ENCODE data around the gene LRRC34. TPM values are rescaled to one million over a fixed set of nuclear protein-coding genes. Genes with fewer than 3 reads are reported as not detected.

The LRRC34 gene
- total and polyA plus RNA-seq, 9 of the 15 experiments (the other 6 are each of a cell fraction or from before 2014, with no cell fraction given), result 0.17 to 0.30 TPM; not detected in 7

DNA sequence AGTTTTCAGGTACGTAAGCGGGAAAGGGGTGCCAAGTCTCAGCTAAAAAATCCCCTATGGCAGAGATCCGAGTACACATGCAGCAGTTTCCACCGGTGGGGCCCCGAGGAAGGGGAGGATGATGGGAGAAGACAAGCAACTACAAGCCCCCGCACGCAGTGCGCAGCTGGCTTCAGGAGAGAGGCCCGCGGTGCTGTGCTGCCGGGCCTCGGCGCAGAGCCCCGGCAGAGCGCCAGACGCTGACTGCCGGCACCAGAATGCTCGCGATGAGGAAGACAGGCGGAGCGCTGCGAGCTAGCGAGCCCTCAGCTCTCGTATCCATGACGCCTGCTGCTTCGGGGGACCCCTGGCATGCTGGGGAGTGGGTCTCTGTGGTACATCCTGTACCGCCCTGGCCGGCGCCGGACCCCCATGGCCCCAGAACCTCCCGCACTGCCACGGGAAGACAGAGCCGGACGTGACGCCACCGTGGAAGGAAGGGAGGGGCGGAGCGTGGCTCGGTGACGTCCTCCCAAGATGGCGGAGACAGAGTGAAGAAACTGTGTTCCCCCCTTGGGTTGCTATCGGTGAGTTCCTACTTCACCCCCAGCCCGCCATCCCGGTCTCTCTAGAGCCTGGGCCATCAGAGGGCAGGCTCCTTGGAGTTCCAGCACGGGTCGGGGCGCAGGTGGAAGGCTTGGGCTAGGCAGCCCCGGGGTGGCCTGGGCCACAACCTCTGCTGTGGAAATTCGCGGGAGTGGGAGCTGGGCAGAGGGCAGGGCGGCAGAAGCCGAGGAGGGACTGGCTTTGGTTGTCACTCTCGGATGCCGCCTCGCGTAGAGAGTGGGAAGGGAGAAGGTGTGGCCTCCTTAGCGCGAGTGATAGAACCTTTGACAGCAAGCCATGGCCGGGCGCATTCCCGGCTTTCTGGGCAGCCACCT is 39.5 kb downstream of the LRRC34 start, which contains the start of gene MYNN (continued):
- TF ChIP-seq SP1 (CRISPR knock-in tag; IDR thresholded peaks at IDR 0.05) (peak; percentile 84), PHB (CRISPR knock-in tag; IDR thresholded peaks at IDR 0.05) (no peak), PRMT5 (CRISPR knock-in tag; IDR thresholded peaks at IDR 0.05) (no peak), ZBTB49 (CRISPR knock-in tag; IDR thresholded peaks at IDR 0.05; ENCODE audit: borderline replicate concordance) (no peak), ZNF133 (CRISPR knock-in tag; IDR thresholded peaks at IDR 0.05) (no peak), NONO (IDR thresholded peaks at IDR 0.05; ENCODE audit: low read depth in 2 of 2, low read length in 1 of 2) (peak in 1 of 2 experiments; percentile 58; a peak in 1 of 4 replicates), FOXP1 (CRISPR knock-in tag; IDR thresholded peaks at IDR 0.05) (no peak; the same call in 1 of the 2 replicates), THAP12 (CRISPR knock-in tag; IDR thresholded peaks at IDR 0.05) (peak; percentile 65; the same call in 1 of the 2 replicates), MCM5 (IDR thresholded peaks at IDR 0.05; ENCODE audit: low read depth) (no peak), KLF16 (IDR thresholded peaks at IDR 0.05) (no peak), ZBTB1 (CRISPR knock-in tag; IDR thresholded peaks at IDR 0.05; ENCODE audit: borderline replicate concordance, low read depth) (no peak; the same call in none of the 2 replicates), ATF6 (CRISPR knock-in tag; IDR thresholded peaks at IDR 0.05) (peak; percentile 41; the same call in 1 of the 2 replicates), ZNF551 (CRISPR knock-in tag; IDR thresholded peaks at IDR 0.05) (no peak), CCNT2 (IDR thresholded peaks at IDR 0.05; ENCODE audit: borderline replicate concordance, extremely low read depth, insufficient read length, low read depth, low read length) (peak; percentile 63)
- TF ChIP-seq, protein P1, sequence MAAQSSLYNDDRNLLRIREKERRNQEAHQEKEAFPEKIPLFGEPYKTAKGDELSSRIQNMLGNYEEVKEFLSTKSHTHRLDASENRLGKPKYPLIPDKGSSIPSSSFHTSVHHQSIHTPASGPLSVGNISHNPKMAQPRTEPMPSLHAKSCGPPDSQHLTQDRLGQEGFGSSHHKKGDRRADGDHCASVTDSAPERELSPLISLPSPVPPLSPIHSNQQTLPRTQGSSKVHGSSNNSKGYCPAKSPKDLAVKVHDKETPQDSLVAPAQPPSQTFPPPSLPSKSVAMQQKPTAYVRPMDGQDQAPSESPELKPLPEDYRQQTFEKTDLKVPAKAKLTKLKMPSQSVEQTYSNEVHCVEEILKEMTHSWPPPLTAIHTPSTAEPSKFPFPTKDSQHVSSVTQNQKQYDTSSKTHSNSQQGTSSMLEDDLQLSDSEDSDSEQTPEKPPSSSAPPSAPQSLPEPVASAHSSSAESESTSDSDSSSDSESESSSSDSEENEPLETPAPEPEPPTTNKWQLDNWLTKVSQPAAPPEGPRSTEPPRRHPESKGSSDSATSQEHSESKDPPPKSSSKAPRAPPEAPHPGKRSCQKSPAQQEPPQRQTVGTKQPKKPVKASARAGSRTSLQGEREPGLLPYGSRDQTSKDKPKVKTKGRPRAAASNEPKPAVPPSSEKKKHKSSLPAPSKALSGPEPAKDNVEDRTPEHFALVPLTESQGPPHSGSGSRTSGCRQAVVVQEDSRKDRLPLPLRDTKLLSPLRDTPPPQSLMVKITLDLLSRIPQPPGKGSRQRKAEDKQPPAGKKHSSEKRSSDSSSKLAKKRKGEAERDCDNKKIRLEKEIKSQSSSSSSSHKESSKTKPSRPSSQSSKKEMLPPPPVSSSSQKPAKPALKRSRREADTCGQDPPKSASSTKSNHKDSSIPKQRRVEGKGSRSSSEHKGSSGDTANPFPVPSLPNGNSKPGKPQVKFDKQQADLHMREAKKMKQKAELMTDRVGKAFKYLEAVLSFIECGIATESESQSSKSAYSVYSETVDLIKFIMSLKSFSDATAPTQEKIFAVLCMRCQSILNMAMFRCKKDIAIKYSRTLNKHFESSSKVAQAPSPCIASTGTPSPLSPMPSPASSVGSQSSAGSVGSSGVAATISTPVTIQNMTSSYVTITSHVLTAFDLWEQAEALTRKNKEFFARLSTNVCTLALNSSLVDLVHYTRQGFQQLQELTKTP (IDR thresholded peaks at IDR 0.05; ENCODE audit: low read depth in 1 of 2, partially characterized antibody in 2 of 2), result no peak
